T-cell (primary cell): Measurements from ENCODE around the gene MLST8. TPM values are rescaled to one million over a fixed set of nuclear protein-coding genes. Genes with fewer than 3 reads are reported as not detected.

Experiments used
- ATAC-seq, 4 experiments: fragments of 200-7000 bp in 3 of 4; fragments of 150-1000 bp in 1 of 4; cut with Tn5 transposase; replicated peaks in 1 of 4; 1 replicate in 3 of 4; 2 replicates in 1 of 4; pipeline ENCODE4 v1.10.0; 2021; ENCODE audit warnings: moderate library complexity in 3 of 4, mild to moderate bottlenecking in 2 of 4, moderate number of reproducible peaks in 1 of 4
- CTCF ChIA-PET, 2 donors: fragments of 300-600 bp; sonication (Branson Sonifier 250); formaldehyde crosslinking; loops; one replicate each; lab custom pipeline; 2022; ENCODE audit warnings: antibody characterized with exemption in 2 of 2; lab: Charles Lee
- POLR2A ChIA-PET, 2 donors: fragments of 300-600 bp; sonication (Branson Sonifier 250); formaldehyde crosslinking; loops; one replicate each; lab custom pipeline; 2022; ENCODE audit warnings: antibody characterized with exemption in 2 of 2; lab: Charles Lee
- DNase-seq, 35 experiments: peaks; one replicate each; pipeline versions ENCODE4 v3.0.0 to v3.0.0-alpha.2; 2013 to 2023
- H3K27ac ChIP-seq: one replicate; pipeline ENCODE4 v1.5.1; 2013; ENCODE audit warnings: low read length
- H3K27me3 ChIP-seq, 2 experiments: replicated peaks in 1 of 2; 1 replicate in 1 of 2; 2 replicates in 1 of 2; pipeline versions ENCODE4 v1.6.1 to v1.7.0; 2013; ENCODE audit warnings: low read length in 1 of 2, mixed read lengths in 1 of 2; ENCODE audit not compliant: control insufficient read depth in 2 of 2, insufficient read depth in 2 of 2; ENCODE audit errors: extremely low read depth in 1 of 2
- H3K36me3 ChIP-seq, 2 donors: 1 replicate in 1 of 2; 2 replicates in 1 of 2; pipeline versions ENCODE4 v1.6.1 to v1.7.0; 2013; ENCODE audit warnings: low read length in 1 of 2; ENCODE audit not compliant: control insufficient read depth in 2 of 2, insufficient read depth in 1 of 2; ENCODE audit errors: extremely low read depth in 1 of 2
- H3K4me1 ChIP-seq, 2 experiments: 1 replicate in 1 of 2; 2 replicates in 1 of 2; pipeline versions ENCODE4 v1.6.1 to v1.7.0; 2013; ENCODE audit warnings: low read length in 2 of 2, mixed read lengths in 1 of 2; ENCODE audit not compliant: insufficient read depth in 2 of 2, control insufficient read depth in 1 of 2; ENCODE audit errors: extremely low read depth in 1 of 2
- H3K4me3 ChIP-seq, 2 donors: 1 replicate in 1 of 2; 2 replicates in 1 of 2; pipeline versions ENCODE4 v1.5.1 to v1.7.0; 2013; ENCODE audit warnings: mild to moderate bottlenecking in 2 of 2, low read length in 1 of 2, moderate library complexity in 1 of 2; ENCODE audit not compliant: control insufficient read depth in 1 of 2; ENCODE audit errors: extremely low read depth in 1 of 2
- H3K9me3 ChIP-seq: 2 replicates; pipeline ENCODE4 v1.7.0; 2013
- H3K27ac Mint-ChIP-seq, 2 donors: one replicate each; pipeline ENCODE4 v1.8.0; 2020 to 2021; ENCODE audit warnings: mild to moderate bottlenecking in 2 of 2, mixed read lengths in 2 of 2
- H3K27me3 Mint-ChIP-seq, 2 donors: one replicate each; pipeline ENCODE4 v1.8.0; 2021 to 2022; ENCODE audit warnings: mixed read lengths in 2 of 2
- H3K36me3 Mint-ChIP-seq: one replicate; pipeline ENCODE4 v1.8.0; 2021; ENCODE audit warnings: mixed read lengths
- H3K4me1 Mint-ChIP-seq, 3 donors: one replicate each; pipeline ENCODE4 v1.8.0; 2020 to 2022; ENCODE audit warnings: mixed read lengths in 3 of 3, mild to moderate bottlenecking in 1 of 3
- H3K4me3 Mint-ChIP-seq, 3 donors: one replicate each; pipeline ENCODE4 v1.8.0; 2020 to 2022; ENCODE audit warnings: mild to moderate bottlenecking in 3 of 3, mixed read lengths in 3 of 3, moderate library complexity in 3 of 3
- H3K9me3 Mint-ChIP-seq, 3 donors: one replicate each; pipeline ENCODE4 v1.8.0; 2020 to 2022; ENCODE audit warnings: mixed read lengths in 3 of 3
- WGBS: methylation state at CpG from one replicate; pipeline ENCODE4 v1.1.5; 2013; ENCODE audit warnings: missing lambda C conversion rate; ENCODE audit not compliant: insufficient coverage; 5-methylcytosine and 5-hydroxymethylcytosine counted together
- total RNA-seq, 35 experiments: library from RNA in 6 of 35; stranded (reverse) in 6 of 35; fragments of 120-200 nt in 1 of 35; gene quantifications; one replicate each; pipeline versions ENCODE4 v1.2.1 to v1.2.4 and lab custom pipeline; 2013 to 2026

MLST8 gene
- total RNA-seq, 5 donors from 2014 or later (not counting 1 experiment from before 2014, with no cell fraction given): 26.2 to 32.5 (median 30.2) TPM

GRCh38 chr16:2180962-2181923 is 24.0 kb upstream of the MLST8 start:
- H3K9me3 ChIP-seq: no peaks in the 10 kb centered on the region
- H3K4me3 ChIP-seq: no peak overlapping the region
- peaks cover 0 to 6% of the 10 kb centered on the region in 2 experiments for H3K4me1 ChIP-seq
- DNase-seq (no peak), ATAC-seq (no peak)
- 88% methylated on average over 43 of the region's 46 CpGs for WGBS
- no peak overlapping the region for H3K4me3 Mint-ChIP-seq
- H3K27me3 ChIP-seq: no peaks in the 10 kb centered on the region
- H3K27ac ChIP-seq: no peak overlapping the region
- ChIA-PET POLR2A (interaction anchor here in 1 of 2 donors (0.6 kb wide), 1 partner anchor 124 kb away, joined by 3 read pairs; no protein-coding TSS in a partner anchor), CTCF (no interaction called here)
- H3K4me1 Mint-ChIP-seq: peaks cover 0 to 1% (median 0%) of the 10 kb centered on the region in 3 donors
- H3K36me3 ChIP-seq: no peaks in the 10 kb centered on the region
- H3K27ac Mint-ChIP-seq: no peak overlapping the region
- no peaks in the 10 kb centered on the region for H3K27me3 Mint-ChIP-seq
- H3K9me3 Mint-ChIP-seq: no peaks in the 10 kb centered on the region
- H3K36me3 Mint-ChIP-seq: peaks cover under 1% of the 10 kb centered on the region

- Mint-ChIP-seq H3K27me3 (no peaks in the 10 kb centered on the region), H3K36me3 (no peaks in the 10 kb centered on the region), H3K4me3 (no peak overlapping the region), H3K27ac (no peak overlapping the region), H3K4me1 (peaks cover 0 to 1% (median 0%) of the 10 kb centered on the region in 3 donors), H3K9me3 (no peaks in the 10 kb centered on the region)
- H3K27me3 ChIP-seq: no peaks in the 10 kb centered on the region
- DNase-seq: no peak
- H3K4me3 ChIP-seq: no peak overlapping the region
- peaks cover 0 to 6% of the 10 kb centered on the region in 2 experiments for H3K4me1 ChIP-seq
- ChIA-PET CTCF (no interaction called here), POLR2A (no interaction called here)
- WGBS: 78% methylated on average over 20 of the region's 20 CpGs
- no peak overlapping the region for H3K27ac ChIP-seq
- H3K36me3 ChIP-seq: no peaks in the 10 kb centered on the region
- no peaks in the 10 kb centered on the region for H3K9me3 ChIP-seq
- ATAC-seq: no peak
Observed at GRCh38 chr16:2181952-2182351, 23.3 kb upstream of the MLST8 start.

GRCh38 chr16:2183671-2184070 is 21.6 kb upstream of the MLST8 start:
- CTCF ChIA-PET: no interaction called here
- Mint-ChIP-seq H3K27me3 (no peaks in the 10 kb centered on the region), H3K4me1 (peaks cover 0 to 1% (median 0%) of the 10 kb centered on the region in 3 donors), H3K4me3 (no peak overlapping the region), H3K36me3 (no peaks in the 10 kb centered on the region), H3K27ac (no peak overlapping the region), H3K9me3 (no peaks in the 10 kb centered on the region)
- POLR2A ChIA-PET: no interaction called here
- DNase-seq (no peak), ATAC-seq (no peak)
- Histone ChIP-seq H3K9me3 (no peaks in the 10 kb centered on the region), H3K4me1 (peaks cover 0 to 6% of the 10 kb centered on the region in 2 experiments), H3K27ac (no peak overlapping the region), H3K4me3 (no peak overlapping the region), H3K36me3 (no peaks in the 10 kb centered on the region), H3K27me3 (peaks cover 0 to 1% of the 10 kb centered on the region in 2 experiments)
- 94% methylated on average over 30 of the region's 30 CpGs for WGBS

GRCh38 chr16:2184346-2184745 is 20.9 kb upstream of the MLST8 start:
- DNase-seq (no peak), ATAC-seq (no peak)
- no peaks in the 10 kb centered on the region for H3K36me3 ChIP-seq
- Mint-ChIP-seq H3K9me3 (no peaks in the 10 kb centered on the region), H3K27ac (no peak overlapping the region), H3K36me3 (no peaks in the 10 kb centered on the region), H3K27me3 (no peaks in the 10 kb centered on the region), H3K4me1 (peaks cover 0 to 1% (median 0%) of the 10 kb centered on the region in 3 donors), H3K4me3 (no peak overlapping the region)
- no peak overlapping the region for H3K4me3 ChIP-seq
- ChIA-PET CTCF (no interaction called here), POLR2A (no interaction called here)
- no peaks in the 10 kb centered on the region for H3K9me3 ChIP-seq
- 91% methylated on average over 18 of the region's 19 CpGs for WGBS
- H3K27me3 ChIP-seq: peaks cover 0 to 4% of the 10 kb centered on the region in 2 experiments
- H3K4me1 ChIP-seq: peaks cover 0 to 4% of the 10 kb centered on the region in 2 experiments
- H3K27ac ChIP-seq: no peak overlapping the region

- no peak overlapping the region for H3K27ac ChIP-seq
- no peak for ATAC-seq
- 89% methylated on average over 20 of the region's 20 CpGs for WGBS
- Mint-ChIP-seq H3K27ac (no peak overlapping the region), H3K4me3 (no peak overlapping the region), H3K27me3 (no peaks in the 10 kb centered on the region), H3K4me1 (peaks cover 0 to 1% (median 0%) of the 10 kb centered on the region in 3 donors), H3K9me3 (no peaks in the 10 kb centered on the region), H3K36me3 (no peaks in the 10 kb centered on the region)
- H3K9me3 ChIP-seq: no peaks in the 10 kb centered on the region
- peaks cover 0 to 4% of the 10 kb centered on the region in 2 experiments for H3K27me3 ChIP-seq
- DNase-seq: no peak
- peaks cover 0 to 3% of the 10 kb centered on the region in 2 experiments for H3K4me1 ChIP-seq
- POLR2A ChIA-PET: no interaction called here
- no peaks in the 10 kb centered on the region for H3K36me3 ChIP-seq
- CTCF ChIA-PET: no interaction called here
- no peak overlapping the region for H3K4me3 ChIP-seq
Observed at GRCh38 chr16:2184962-2185361, 20.3 kb upstream of the MLST8 start.

- peaks cover 0 to 4% of the 10 kb centered on the region in 2 experiments for H3K27me3 ChIP-seq
- DNase-seq (no peak), ATAC-seq (no peak)
- Mint-ChIP-seq H3K27ac (no peak overlapping the region), H3K36me3 (no peaks in the 10 kb centered on the region), H3K4me3 (no peak overlapping the region), H3K9me3 (no peaks in the 10 kb centered on the region), H3K4me1 (peaks cover 0 to 1% (median 0%) of the 10 kb centered on the region in 3 donors), H3K27me3 (no peaks in the 10 kb centered on the region)
- WGBS: 93% methylated on average over 8 of the region's 13 CpGs
- no peaks in the 10 kb centered on the region for H3K36me3 ChIP-seq
- POLR2A ChIA-PET: no interaction called here
- no peaks in the 10 kb centered on the region for H3K9me3 ChIP-seq
- no peak overlapping the region for H3K27ac ChIP-seq
- CTCF ChIA-PET: no interaction called here
- H3K4me3 ChIP-seq: no peak overlapping the region
- peaks cover 0 to 3% of the 10 kb centered on the region in 2 experiments for H3K4me1 ChIP-seq
Observed at GRCh38 chr16:2186064-2186463, 19.2 kb upstream of the MLST8 start.
